Liver (tissue), 9 donors: ENCODE results near the gene ZNF681. TPM values are rescaled to one million over a fixed set of nuclear protein-coding genes. Genes with fewer than 3 reads are reported as not detected.
"Not testable (repeated sequence)": the region's sequence is repeated elsewhere in the genome, so short reads cannot be mapped to it uniquely, and the experiment has no call there.

ENCODE experiments used
- DNase-seq: peaks from one replicate; pipeline ENCODE4 v3.0.0-alpha.2; 2017; ENCODE audit warnings: low spot score
- H3K27ac ChIP-seq, 2 donors: one replicate each; pipeline ENCODE4 v1.7.0; 2013; ENCODE audit warnings: inconsistent platforms in 2 of 2, low read length in 2 of 2, control low read depth in 1 of 2, low read depth in 1 of 2, mild to moderate bottlenecking in 1 of 2
- H3K27me3 ChIP-seq, 4 donors: one replicate each; pipeline versions ENCODE4 v1.6.1 to v1.7.0; 2013; ENCODE audit warnings: low read length in 3 of 4, inconsistent platforms in 1 of 4, mild to moderate bottlenecking in 1 of 4, moderate library complexity in 1 of 4; ENCODE audit not compliant: control insufficient read depth in 4 of 4, insufficient read depth in 4 of 4
- H3K36me3 ChIP-seq, 4 donors: one replicate each; pipeline versions ENCODE4 v1.6.1 to v1.7.0; 2013; ENCODE audit warnings: low read length in 3 of 4, mild to moderate bottlenecking in 3 of 4, low read depth in 1 of 4, moderate library complexity in 1 of 4; ENCODE audit not compliant: control insufficient read depth in 4 of 4, insufficient read depth in 3 of 4
- H3K4me1 ChIP-seq, 4 donors: one replicate each; pipeline versions ENCODE4 v1.6.1 to v1.7.0; 2013; ENCODE audit warnings: low read length in 3 of 4, mild to moderate bottlenecking in 3 of 4, moderate library complexity in 1 of 4; ENCODE audit not compliant: control insufficient read depth in 4 of 4, insufficient read depth in 4 of 4
- H3K4me3 ChIP-seq, 3 donors: one replicate each; pipeline versions ENCODE4 v1.6.1 to v1.7.0; 2013; ENCODE audit warnings: low read length in 3 of 3, control low read depth in 1 of 3, low read depth in 1 of 3, mild to moderate bottlenecking in 1 of 3
- H3K9ac ChIP-seq, 2 donors: one replicate each; pipeline ENCODE4 v1.7.0; 2013; ENCODE audit warnings: low read length in 2 of 2, mild to moderate bottlenecking in 2 of 2, moderate library complexity in 2 of 2, control low read depth in 1 of 2, low read depth in 1 of 2
- H3K9me3 ChIP-seq, 4 donors: one replicate each; pipeline versions ENCODE4 v1.6.1 to v1.7.0; 2013; ENCODE audit warnings: low read length in 3 of 4; ENCODE audit not compliant: control insufficient read depth in 4 of 4
- ATF3 ChIP-seq: IDR thresholded peaks from 2 replicates; pipeline ENCODE4 v1.6.1; 2016; ENCODE audit warnings: antibody characterized with exemption
- EGR1 ChIP-seq, 2 donors: IDR thresholded peaks; 2 replicates each; pipeline ENCODE4 v1.6.1; 2016 to 2018; ENCODE audit warnings: antibody characterized with exemption in 2 of 2, low read depth in 2 of 2
- FOXA1 ChIP-seq: IDR thresholded peaks from 2 replicates; pipeline ENCODE4 v1.6.1; 2016; ENCODE audit warnings: antibody characterized with exemption
- FOXA2 ChIP-seq: IDR thresholded peaks from 2 replicates; pipeline ENCODE4 v1.6.1; 2016; ENCODE audit warnings: antibody characterized with exemption
- GABPA ChIP-seq, 2 donors: IDR thresholded peaks in 1 of 2; conservative IDR thresholded peaks in 1 of 2; 2 replicates each; pipeline ENCODE4 v1.6.1; 2016; ENCODE audit warnings: antibody characterized with exemption in 2 of 2, mild to moderate bottlenecking in 1 of 2, moderate library complexity in 1 of 2
- HNF4A ChIP-seq, 2 donors: conservative IDR thresholded peaks; 2 replicates each; pipeline ENCODE4 v1.6.1; 2016; ENCODE audit warnings: antibody characterized with exemption in 2 of 2, mild to moderate bottlenecking in 2 of 2
- HNF4G ChIP-seq: IDR thresholded peaks from 2 replicates; pipeline ENCODE4 v1.6.1; 2016; ENCODE audit warnings: antibody characterized with exemption
- JUND ChIP-seq, 2 donors: IDR thresholded peaks; 2 replicates each; pipeline ENCODE4 v1.6.1; 2016; ENCODE audit warnings: antibody characterized with exemption in 2 of 2
- MAX ChIP-seq: IDR thresholded peaks from 2 replicates; pipeline ENCODE4 v1.6.1; 2016; ENCODE audit warnings: antibody characterized with exemption
- NR2F2 ChIP-seq: IDR thresholded peaks from 2 replicates; pipeline ENCODE4 v1.6.1; 2016; ENCODE audit warnings: antibody characterized with exemption
- RAD21 ChIP-seq, 2 donors: IDR thresholded peaks; 2 replicates each; pipeline ENCODE4 v1.6.1; 2016; ENCODE audit warnings: antibody characterized with exemption in 2 of 2, mild to moderate bottlenecking in 2 of 2
- RXRA ChIP-seq, 2 donors: IDR thresholded peaks; 2 replicates each; pipeline ENCODE4 v1.6.1; 2017 to 2018; ENCODE audit warnings: antibody characterized with exemption in 2 of 2, mild to moderate bottlenecking in 1 of 2
- SP1 ChIP-seq: IDR thresholded peaks from 2 replicates; pipeline ENCODE4 v1.6.1; 2018; ENCODE audit warnings: antibody characterized with exemption, mild to moderate bottlenecking
- TAF1 ChIP-seq: conservative IDR thresholded peaks from 2 replicates; pipeline ENCODE4 v1.6.1; 2016; ENCODE audit warnings: antibody characterized with exemption, mild to moderate bottlenecking
- YY1 ChIP-seq: IDR thresholded peaks from 2 replicates; pipeline ENCODE4 v1.6.1; 2016; ENCODE audit warnings: antibody characterized with exemption, mild to moderate bottlenecking
- WGBS: extraction: QIAGEN DNeasy Blood & Tissue Kit; methylation state at CpG from one replicate; pipeline ENCODE4 v1.1.7; 2013; 5-methylcytosine and 5-hydroxymethylcytosine counted together
- polyA plus RNA-seq, 2 donors: library from polyadenylated mRNA; stranded (reverse) in 1 of 2; unstranded in 1 of 2; fragments of 200-250 nt in 1 of 2; fragments of >200 nt in 1 of 2; fragmentation: Nextera tagmentation in 1 of 2; extraction: Ambion mirVana in 1 of 2; gene quantifications; one replicate each; pipeline versions ENCODE4 v1.2.1 to v1.2.3, GENCODE V29; 2013 to 2015
- total RNA-seq, 2 donors: library from RNA; depleted of rRNA; stranded (reverse); fragments of >200 nt; gene quantifications; one replicate each; pipeline ENCODE4 v1.2.3, GENCODE V29; 2014
- TF ChIP-seq, protein P1 (sequence below): fragments of 150-350 bp; IDR thresholded peaks from 2 replicates; pipeline ENCODE4 v1.5.1; 2017; ENCODE audit warnings: improper control_type of control experiment, low read depth, low read length; ENCODE audit not compliant: missing input control
- TF ChIP-seq, protein P2 (sequence below): IDR thresholded peaks from 2 replicates; pipeline ENCODE4 v1.6.1; 2016; ENCODE audit warnings: antibody characterized with exemption
- TF ChIP-seq, protein P3 (sequence below): IDR thresholded peaks from 2 replicates; pipeline ENCODE4 v1.6.1; 2016; ENCODE audit warnings: antibody characterized with exemption, mild to moderate bottlenecking
- donor health status: healthy.
- donor health status: healthy.
- donor health status: healthy.
- donor health status: healthy.
- donor health status: healthy.

Gene ZNF681
- total and polyA plus RNA-seq, 4 donors, result 0.06 to 2.8 (median 0.27) TPM

DNA sequence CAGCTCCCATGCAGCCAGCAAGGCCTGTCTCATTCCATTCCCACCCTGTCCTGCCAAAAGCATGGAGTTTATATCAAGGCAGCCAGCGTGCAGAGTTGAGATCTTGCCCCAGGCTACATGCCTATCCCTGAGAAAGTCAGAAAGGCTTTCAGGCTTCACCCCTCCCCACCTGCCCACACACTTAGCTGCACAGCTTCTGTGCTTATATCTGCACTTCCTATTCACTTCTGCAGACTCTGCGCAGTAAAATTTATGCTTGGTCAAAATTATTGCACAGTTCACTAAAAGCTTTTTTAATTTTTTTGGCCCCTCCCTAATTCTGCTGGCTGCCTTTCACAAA lies 59.2 kb downstream of the ZNF681 start:
- H3K27me3 ChIP-seq, result no peaks in the 10 kb centered on the region
- no peaks in the 10 kb centered on the region for H3K4me1 ChIP-seq
- peaks cover 0 to 3% (median 2%) of the 10 kb centered on the region in 4 donors for H3K9me3 ChIP-seq
- no peak overlapping the region for H3K9ac ChIP-seq
- 75% methylated on average over 2 of the region's 2 CpGs for WGBS
- no peaks in the 10 kb centered on the region for H3K36me3 ChIP-seq
- H3K4me3 ChIP-seq, result no peak overlapping the region
- DNase-seq, result no peak
- H3K27ac ChIP-seq, result no peak overlapping the region
- TF ChIP-seq FOXA1 (no peak), HNF4G (no peak), GABPA (IDR thresholded peaks at IDR 0.05 in 1 of 2, conservative IDR thresholded peaks at IDR 0.05 in 1 of 2) (no peak)

GRCh38 chr19:23698711-23699520 lies 59.8 kb downstream of the ZNF681 start:
- DNase-seq, result no peak
- TF ChIP-seq GABPA (IDR thresholded peaks at IDR 0.05 in 1 of 2, conservative IDR thresholded peaks at IDR 0.05 in 1 of 2), result no peak
- TF ChIP-seq SP1, result no peak
- TF ChIP-seq, protein P1, sequence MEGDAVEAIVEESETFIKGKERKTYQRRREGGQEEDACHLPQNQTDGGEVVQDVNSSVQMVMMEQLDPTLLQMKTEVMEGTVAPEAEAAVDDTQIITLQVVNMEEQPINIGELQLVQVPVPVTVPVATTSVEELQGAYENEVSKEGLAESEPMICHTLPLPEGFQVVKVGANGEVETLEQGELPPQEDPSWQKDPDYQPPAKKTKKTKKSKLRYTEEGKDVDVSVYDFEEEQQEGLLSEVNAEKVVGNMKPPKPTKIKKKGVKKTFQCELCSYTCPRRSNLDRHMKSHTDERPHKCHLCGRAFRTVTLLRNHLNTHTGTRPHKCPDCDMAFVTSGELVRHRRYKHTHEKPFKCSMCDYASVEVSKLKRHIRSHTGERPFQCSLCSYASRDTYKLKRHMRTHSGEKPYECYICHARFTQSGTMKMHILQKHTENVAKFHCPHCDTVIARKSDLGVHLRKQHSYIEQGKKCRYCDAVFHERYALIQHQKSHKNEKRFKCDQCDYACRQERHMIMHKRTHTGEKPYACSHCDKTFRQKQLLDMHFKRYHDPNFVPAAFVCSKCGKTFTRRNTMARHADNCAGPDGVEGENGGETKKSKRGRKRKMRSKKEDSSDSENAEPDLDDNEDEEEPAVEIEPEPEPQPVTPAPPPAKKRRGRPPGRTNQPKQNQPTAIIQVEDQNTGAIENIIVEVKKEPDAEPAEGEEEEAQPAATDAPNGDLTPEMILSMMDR, result no peak
- TF ChIP-seq YY1, result no peak
- TF ChIP-seq, protein P2, sequence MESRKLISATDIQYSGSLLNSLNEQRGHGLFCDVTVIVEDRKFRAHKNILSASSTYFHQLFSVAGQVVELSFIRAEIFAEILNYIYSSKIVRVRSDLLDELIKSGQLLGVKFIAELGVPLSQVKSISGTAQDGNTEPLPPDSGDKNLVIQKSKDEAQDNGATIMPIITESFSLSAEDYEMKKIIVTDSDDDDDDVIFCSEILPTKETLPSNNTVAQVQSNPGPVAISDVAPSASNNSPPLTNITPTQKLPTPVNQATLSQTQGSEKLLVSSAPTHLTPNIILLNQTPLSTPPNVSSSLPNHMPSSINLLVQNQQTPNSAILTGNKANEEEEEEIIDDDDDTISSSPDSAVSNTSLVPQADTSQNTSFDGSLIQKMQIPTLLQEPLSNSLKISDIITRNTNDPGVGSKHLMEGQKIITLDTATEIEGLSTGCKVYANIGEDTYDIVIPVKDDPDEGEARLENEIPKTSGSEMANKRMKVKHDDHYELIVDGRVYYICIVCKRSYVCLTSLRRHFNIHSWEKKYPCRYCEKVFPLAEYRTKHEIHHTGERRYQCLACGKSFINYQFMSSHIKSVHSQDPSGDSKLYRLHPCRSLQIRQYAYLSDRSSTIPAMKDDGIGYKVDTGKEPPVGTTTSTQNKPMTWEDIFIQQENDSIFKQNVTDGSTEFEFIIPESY, result no peak
- TF ChIP-seq EGR1 (IDR thresholded peaks at IDR 0.05; ENCODE audit: low read depth in 2 of 2), result no peak
- no peak for TF ChIP-seq MAX
- TF ChIP-seq RXRA (IDR thresholded peaks at IDR 0.05), result no peak
- no peak for TF ChIP-seq JUND (IDR thresholded peaks at IDR 0.05)
- no peak for TF ChIP-seq RAD21 (IDR thresholded peaks at IDR 0.05)
- no peak for TF ChIP-seq FOXA1
- TF ChIP-seq HNF4G, result no peak
- TF ChIP-seq FOXA2, result no peak
- no peak for TF ChIP-seq HNF4A (conservative IDR thresholded peaks at IDR 0.05)
- TF ChIP-seq TAF1, result no peak
- no peak for TF ChIP-seq NR2F2
- TF ChIP-seq, protein P3, sequence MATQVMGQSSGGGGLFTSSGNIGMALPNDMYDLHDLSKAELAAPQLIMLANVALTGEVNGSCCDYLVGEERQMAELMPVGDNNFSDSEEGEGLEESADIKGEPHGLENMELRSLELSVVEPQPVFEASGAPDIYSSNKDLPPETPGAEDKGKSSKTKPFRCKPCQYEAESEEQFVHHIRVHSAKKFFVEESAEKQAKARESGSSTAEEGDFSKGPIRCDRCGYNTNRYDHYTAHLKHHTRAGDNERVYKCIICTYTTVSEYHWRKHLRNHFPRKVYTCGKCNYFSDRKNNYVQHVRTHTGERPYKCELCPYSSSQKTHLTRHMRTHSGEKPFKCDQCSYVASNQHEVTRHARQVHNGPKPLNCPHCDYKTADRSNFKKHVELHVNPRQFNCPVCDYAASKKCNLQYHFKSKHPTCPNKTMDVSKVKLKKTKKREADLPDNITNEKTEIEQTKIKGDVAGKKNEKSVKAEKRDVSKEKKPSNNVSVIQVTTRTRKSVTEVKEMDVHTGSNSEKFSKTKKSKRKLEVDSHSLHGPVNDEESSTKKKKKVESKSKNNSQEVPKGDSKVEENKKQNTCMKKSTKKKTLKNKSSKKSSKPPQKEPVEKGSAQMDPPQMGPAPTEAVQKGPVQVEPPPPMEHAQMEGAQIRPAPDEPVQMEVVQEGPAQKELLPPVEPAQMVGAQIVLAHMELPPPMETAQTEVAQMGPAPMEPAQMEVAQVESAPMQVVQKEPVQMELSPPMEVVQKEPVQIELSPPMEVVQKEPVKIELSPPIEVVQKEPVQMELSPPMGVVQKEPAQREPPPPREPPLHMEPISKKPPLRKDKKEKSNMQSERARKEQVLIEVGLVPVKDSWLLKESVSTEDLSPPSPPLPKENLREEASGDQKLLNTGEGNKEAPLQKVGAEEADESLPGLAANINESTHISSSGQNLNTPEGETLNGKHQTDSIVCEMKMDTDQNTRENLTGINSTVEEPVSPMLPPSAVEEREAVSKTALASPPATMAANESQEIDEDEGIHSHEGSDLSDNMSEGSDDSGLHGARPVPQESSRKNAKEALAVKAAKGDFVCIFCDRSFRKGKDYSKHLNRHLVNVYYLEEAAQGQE, result no peak
- no peak for TF ChIP-seq ATF3
- H3K9ac ChIP-seq, result no peak overlapping the region
- H3K27me3 ChIP-seq, result no peaks in the 10 kb centered on the region
- H3K27ac ChIP-seq, result no peak overlapping the region
- 81% methylated on average over 6 of the region's 6 CpGs for WGBS
- H3K36me3 ChIP-seq, result no peaks in the 10 kb centered on the region
- H3K4me3 ChIP-seq, result no peak overlapping the region
- peaks cover 0 to 3% (median 2%) of the 10 kb centered on the region in 4 donors for H3K9me3 ChIP-seq
- H3K4me1 ChIP-seq, result no peaks in the 10 kb centered on the region

GRCh38 chr19:23692937-23693336 lies 65.8 kb downstream of the ZNF681 start:
- DNase-seq, H3K27me3 ChIP-seq, H3K4me3 ChIP-seq, H3K4me1 ChIP-seq, H3K36me3 ChIP-seq, H3K9me3 ChIP-seq, H3K27ac ChIP-seq, H3K9ac ChIP-seq: not testable (repeated sequence)
- WGBS, result 72% methylated on average over 7 of the region's 9 CpGs
